ENCODE data around the gene RENBP. TPM values are rescaled to one million over a fixed set of nuclear protein-coding genes. Genes with fewer than 3 reads are reported as not detected.

The RENBP gene
- total RNA-seq, 1 experiment from 2014 or later = 0.23 TPM

- BruUV-seq (replicated peaks) = TSS peak; percentile 13
- no peaks in the 10 kb centered on the region for H3K9me3 Mint-ChIP-seq (ENCODE audit: unreplicated experiment)
- H3K36me3 Mint-ChIP-seq (ENCODE audit: insufficient read depth, unreplicated experiment) = peaks cover 78% of the 10 kb centered on the region
- no peak overlapping the region for H3K4me3 Mint-ChIP-seq (ENCODE audit: unreplicated experiment)
- H3K27me3 Mint-ChIP-seq (ENCODE audit: insufficient read depth, unreplicated experiment) = no peaks in the 10 kb centered on the region
- POLR2A ChIA-PET = no interaction called here
- TF ChIP-seq CTCF (IDR thresholded peaks at IDR 0.05; ENCODE audit: unreplicated experiment) = no peak
- H3K27ac Mint-ChIP-seq (ENCODE audit: low read depth, unreplicated experiment) = no peak overlapping the region
- intact Hi-C loops (cut with micrococcal nuclease) = no loop called here
- H3K4me1 Mint-ChIP-seq (ENCODE audit: insufficient read depth, unreplicated experiment) = no peaks in the 10 kb centered on the region
- CTCF ChIA-PET = interaction anchor here (0.5 kb wide), 1 partner anchor 361 kb away, joined by 3 read pairs; no protein-coding TSS in a partner anchor
- DNase-seq (ENCODE audit: unreplicated experiment) = no peak
These were observed 10.2 kb upstream of the RENBP start for GRCh38 chrX:153954558-153955227.

- ChIA-PET CTCF (interaction anchor here (0.6 to 4.2 kb wide), 6 partner anchors 13 to 997 kb away, joined by 3 to 50 read pairs (median 4); no protein-coding TSS in a partner anchor), POLR2A (no interaction called here)
- Mint-ChIP-seq H3K4me1 (ENCODE audit: insufficient read depth, unreplicated experiment) (no peaks in the 10 kb centered on the region), H3K9me3 (ENCODE audit: unreplicated experiment) (no peaks in the 10 kb centered on the region), H3K27me3 (ENCODE audit: insufficient read depth, unreplicated experiment) (no peaks in the 10 kb centered on the region), H3K4me3 (ENCODE audit: unreplicated experiment) (no peak overlapping the region), H3K36me3 (ENCODE audit: insufficient read depth, unreplicated experiment) (peaks cover 80% of the 10 kb centered on the region), H3K27ac (ENCODE audit: low read depth, unreplicated experiment) (no peak overlapping the region)
- intact Hi-C loops (cut with micrococcal nuclease) = loop anchor here (1.0 kb wide), 1 partner anchor 190 kb away; the partner anchor contains the start of gene PLXNB3
- DNase-seq (ENCODE audit: unreplicated experiment) = no peak
- no peak for TF ChIP-seq CTCF (IDR thresholded peaks at IDR 0.05; ENCODE audit: unreplicated experiment)
- BruUV-seq (replicated peaks) = no TSS peak
These were observed 9.6 kb upstream of the RENBP start for GRCh38 chrX:153953892-153954557.

- H3K9me3 Mint-ChIP-seq (ENCODE audit: unreplicated experiment) = no peaks in the 10 kb centered on the region
- ChIA-PET POLR2A (interaction anchor here (0.6 kb wide), 1 partner anchor 29 kb away, joined by 3 read pairs; no protein-coding TSS in a partner anchor), CTCF (interaction anchor here (0.6 to 4.2 kb wide), 10 partner anchors 13 to 996 kb away, joined by 3 to 50 read pairs (median 4); partner anchors contain the start of gene ARHGAP4)
- H3K4me1 Mint-ChIP-seq (ENCODE audit: insufficient read depth, unreplicated experiment) = no peaks in the 10 kb centered on the region
- TF ChIP-seq CTCF (IDR thresholded peaks at IDR 0.05; ENCODE audit: unreplicated experiment) = peak; percentile 96
- no peak overlapping the region for H3K4me3 Mint-ChIP-seq (ENCODE audit: unreplicated experiment)
- H3K36me3 Mint-ChIP-seq (ENCODE audit: insufficient read depth, unreplicated experiment) = peaks cover 86% of the 10 kb centered on the region
- H3K27ac Mint-ChIP-seq (ENCODE audit: low read depth, unreplicated experiment) = no peak overlapping the region
- no peaks in the 10 kb centered on the region for H3K27me3 Mint-ChIP-seq (ENCODE audit: insufficient read depth, unreplicated experiment)
- intact Hi-C loops (cut with micrococcal nuclease) = loop anchor here (1.0 kb wide), 1 partner anchor 189 kb away; the partner anchor contains the start of gene PLXNB3
- no TSS peak for BruUV-seq (replicated peaks)
- peak; percentile 61 for DNase-seq (ENCODE audit: unreplicated experiment)
These were observed 8.9 kb upstream of the RENBP start for GRCh38 chrX:153953342-153953830.

- no peak for DNase-seq (ENCODE audit: unreplicated experiment)
- Mint-ChIP-seq H3K4me3 (ENCODE audit: unreplicated experiment) (no peak overlapping the region), H3K27ac (ENCODE audit: low read depth, unreplicated experiment) (no peak overlapping the region), H3K27me3 (ENCODE audit: insufficient read depth, unreplicated experiment) (no peaks in the 10 kb centered on the region), H3K36me3 (ENCODE audit: insufficient read depth, unreplicated experiment) (peaks cover 90% of the 10 kb centered on the region), H3K9me3 (ENCODE audit: unreplicated experiment) (no peaks in the 10 kb centered on the region), H3K4me1 (ENCODE audit: insufficient read depth, unreplicated experiment) (no peaks in the 10 kb centered on the region)
- BruUV-seq (replicated peaks) = no TSS peak
- intact Hi-C loops (cut with micrococcal nuclease) = loop anchor here (1.0 kb wide), 1 partner anchor 188 kb away; the partner anchor contains the start of gene PLXNB3
- CTCF ChIA-PET = interaction anchor here (0.6 to 4.2 kb wide), 15 partner anchors 12 to 995 kb away, joined by 3 to 50 read pairs (median 4); partner anchors contain the start of gene ARHGAP4
- POLR2A ChIA-PET = no interaction called here
- no peak for TF ChIP-seq CTCF (IDR thresholded peaks at IDR 0.05; ENCODE audit: unreplicated experiment)
These were observed 8.1 kb upstream of the RENBP start for GRCh38 chrX:153952373-153953026.
